Neural progenitor cell (in vitro differentiated cells): ENCODE measurements around the gene TJP1. TPM values are rescaled to one million over a fixed set of nuclear protein-coding genes. Genes with fewer than 3 reads are reported as not detected.

Experiments used
- DNase-seq: peaks from one replicate; pipeline ENCODE4 v3.0.0-alpha.2; 2016; ENCODE audit warnings: low spot score
- H2AFZ ChIP-seq: fragments of 200-600 bp; sonication (generic); replicated peaks from 2 replicates; pipeline ENCODE4 v1.6.1; 2016; ENCODE audit warnings: antibody characterized with exemption
- H3F3A ChIP-seq: fragments of 200-600 bp; sonication (generic); 2 replicates; pipeline ENCODE4 v1.6.1; 2016; ENCODE audit warnings: antibody characterized with exemption, low read depth
- H3K27ac ChIP-seq: fragments of 200-600 bp; sonication (generic); 2 replicates; pipeline ENCODE4 v1.5.1; 2016; ENCODE audit warnings: mild to moderate bottlenecking
- H3K27me3 ChIP-seq: fragments of 200-600 bp; sonication (generic); 2 replicates; pipeline ENCODE4 v1.6.1; 2016; ENCODE audit warnings: mild to moderate bottlenecking, moderate library complexity
- H3K36me3 ChIP-seq: fragments of 200-600 bp; sonication (generic); 2 replicates; pipeline ENCODE4 v1.5.1; 2016
- H3K4me1 ChIP-seq: fragments of 200-600 bp; sonication (generic); 2 replicates; pipeline ENCODE4 v1.6.1; 2016; ENCODE audit warnings: mixed run types
- H3K4me2 ChIP-seq: fragments of 200-600 bp; sonication (generic); 2 replicates; pipeline ENCODE4 v1.6.1; 2016
- H3K4me3 ChIP-seq: fragments of 200-600 bp; sonication (generic); 2 replicates; pipeline ENCODE4 v1.5.1; 2016
- H3K79me2 ChIP-seq: fragments of 200-600 bp; sonication (generic); 2 replicates; pipeline ENCODE4 v1.6.1; 2016; ENCODE audit warnings: low read depth
- H3K9ac ChIP-seq: fragments of 200-600 bp; sonication (generic); 2 replicates; pipeline ENCODE4 v1.6.1; 2016
- H3K9me3 ChIP-seq: fragments of 200-600 bp; sonication (generic); 2 replicates; pipeline ENCODE4 v1.5.1; 2016; ENCODE audit warnings: low read depth
- H4K20me1 ChIP-seq: fragments of 200-600 bp; sonication (generic); 2 replicates; pipeline ENCODE4 v1.6.1; 2016; ENCODE audit warnings: low read depth
- H3K27ac Mint-ChIP-seq: 3 replicates; pipeline ENCODE4 v1.8.0; 2021; ENCODE audit warnings: mixed read lengths
- H3K27me3 Mint-ChIP-seq: 2 replicates; pipeline ENCODE4 v1.8.0; 2022; ENCODE audit warnings: low read depth, mild to moderate bottlenecking, inconsistent platforms, moderate library complexity, mixed read lengths; ENCODE audit not compliant: insufficient read depth
- H3K36me3 Mint-ChIP-seq: 3 replicates; pipeline ENCODE4 v1.8.0; 2021; ENCODE audit warnings: mixed read lengths
- H3K4me1 Mint-ChIP-seq: 3 replicates; pipeline ENCODE4 v1.8.0; 2021; ENCODE audit warnings: mixed read lengths
- H3K4me3 Mint-ChIP-seq: 3 replicates; pipeline ENCODE4 v1.8.0; 2021; ENCODE audit warnings: mild to moderate bottlenecking, moderate library complexity, mixed read lengths
- H3K9me3 Mint-ChIP-seq: 3 replicates; pipeline ENCODE4 v1.8.0; 2020; ENCODE audit warnings: mixed read lengths
- CTCF ChIP-seq: fragments of 200-600 bp; sonication (generic); IDR thresholded peaks from 2 replicates; pipeline ENCODE4 v1.5.1; 2017; ENCODE audit warnings: antibody characterized with exemption, mild to moderate bottlenecking
- EZH2 ChIP-seq: fragments of 200-600 bp; sonication (generic); IDR thresholded peaks from 2 replicates; pipeline ENCODE4 v1.6.1; 2017; ENCODE audit warnings: antibody characterized with exemption, mild to moderate bottlenecking, moderate library complexity
- EZH2phosphoT487 ChIP-seq: fragments of 200-600 bp; sonication (generic); IDR thresholded peaks from 2 replicates; pipeline ENCODE4 v1.6.1; 2017; ENCODE audit warnings: antibody characterized with exemption
- total RNA-seq: library from RNA; depleted of rRNA; stranded (reverse); fragments of >200 nt; gene quantifications from 2 replicates; pipeline ENCODE4 v1.2.3, GENCODE V29; 2015; ENCODE audit warnings: low replicate concordance

Gene TJP1
- total RNA-seq, 1 donor from 2014 or later, result 126 TPM

GRCh38 chr15:29867241-29868000 lies 45.2 kb upstream of the TJP1 start:
- Histone ChIP-seq H3K4me1 (peaks cover 8% of the 10 kb centered on the region), H3K9me3 (no peaks in the 10 kb centered on the region), H3K27me3 (no peaks in the 10 kb centered on the region), H4K20me1 (no peaks in the 10 kb centered on the region), H3K4me2 (no peak overlapping the region), H3K27ac (no peak overlapping the region), H3K36me3 (no peaks in the 10 kb centered on the region), H3K9ac (no peak overlapping the region), H3K79me2 (no peaks in the 10 kb centered on the region), H2AFZ (no peak overlapping the region), H3F3A (no peaks in the 10 kb centered on the region), H3K4me3 (no peak overlapping the region)
- H3K27ac Mint-ChIP-seq, result no peak overlapping the region
- peaks cover 7% of the 10 kb centered on the region for H3K4me1 Mint-ChIP-seq
- H3K27me3 Mint-ChIP-seq, result peaks cover 2% of the 10 kb centered on the region
- no peaks in the 10 kb centered on the region for H3K9me3 Mint-ChIP-seq
- TF ChIP-seq EZH2 (no peak), CTCF (no peak), EZH2phosphoT487 (no peak)
- H3K36me3 Mint-ChIP-seq, result no peaks in the 10 kb centered on the region
- no peak for DNase-seq
- H3K4me3 Mint-ChIP-seq, result no peak overlapping the region

- H3K27me3 ChIP-seq, result no peaks in the 10 kb centered on the region
- no peaks in the 10 kb centered on the region for H3K36me3 ChIP-seq
- DNase-seq, result no peak
- H3K9ac ChIP-seq, result no peak overlapping the region
- peaks cover 2% of the 10 kb centered on the region for H3K27me3 Mint-ChIP-seq
- H2AFZ ChIP-seq, result no peak overlapping the region
- no peaks in the 10 kb centered on the region for H3F3A ChIP-seq
- H3K9me3 Mint-ChIP-seq, result no peaks in the 10 kb centered on the region
- no peaks in the 10 kb centered on the region for H4K20me1 ChIP-seq
- H3K4me3 Mint-ChIP-seq, result no peak overlapping the region
- peaks cover 8% of the 10 kb centered on the region for H3K4me1 ChIP-seq
- no peaks in the 10 kb centered on the region for H3K36me3 Mint-ChIP-seq
- TF ChIP-seq CTCF, result no peak
- no peak for TF ChIP-seq EZH2
- TF ChIP-seq EZH2phosphoT487, result no peak
- no peaks in the 10 kb centered on the region for H3K79me2 ChIP-seq
- H3K4me1 Mint-ChIP-seq, result peaks cover 7% of the 10 kb centered on the region
- H3K4me2 ChIP-seq, result no peak overlapping the region
- H3K9me3 ChIP-seq, result no peaks in the 10 kb centered on the region
- H3K27ac Mint-ChIP-seq, result no peak overlapping the region
- H3K27ac ChIP-seq, result no peak overlapping the region
- H3K4me3 ChIP-seq, result no peak overlapping the region
These were observed 44.1 kb upstream of the TJP1 start for GRCh38 chr15:29866337-29866736.

GRCh38 chr15:29864501-29864900 lies 42.2 kb upstream of the TJP1 start:
- H3K4me1 ChIP-seq, result no peaks in the 10 kb centered on the region
- no peaks in the 10 kb centered on the region for H3K36me3 Mint-ChIP-seq
- no peaks in the 10 kb centered on the region for H4K20me1 ChIP-seq
- no peak overlapping the region for H2AFZ ChIP-seq
- H3K27me3 ChIP-seq, result no peaks in the 10 kb centered on the region
- no peaks in the 10 kb centered on the region for H3K9me3 ChIP-seq
- H3K4me3 Mint-ChIP-seq, result no peak overlapping the region
- TF ChIP-seq CTCF, result no peak
- TF ChIP-seq EZH2phosphoT487, result no peak
- no peak for TF ChIP-seq EZH2
- peaks cover 3% of the 10 kb centered on the region for H3K4me1 Mint-ChIP-seq
- no peaks in the 10 kb centered on the region for H3K9me3 Mint-ChIP-seq
- no peak overlapping the region for H3K4me2 ChIP-seq
- no peaks in the 10 kb centered on the region for H3K36me3 ChIP-seq
- no peak overlapping the region for H3K9ac ChIP-seq
- no peaks in the 10 kb centered on the region for H3F3A ChIP-seq
- no peak overlapping the region for H3K4me3 ChIP-seq
- no peaks in the 10 kb centered on the region for H3K27me3 Mint-ChIP-seq
- H3K27ac Mint-ChIP-seq, result no peak overlapping the region
- no peak for DNase-seq
- H3K79me2 ChIP-seq, result no peaks in the 10 kb centered on the region
- no peak overlapping the region for H3K27ac ChIP-seq
